GM23248 (cell line): ENCODE data around the gene AGPAT2. TPM values are rescaled to one million over a fixed set of nuclear protein-coding genes. Genes with fewer than 3 reads are reported as not detected.

ENCODE experiments used
- DNase-seq: peaks from one replicate; pipeline ENCODE4 v3.0.0-alpha.2; 2015
- H2AFZ ChIP-seq: fragments of 200-600 bp; sonication (generic); 2 replicates; pipeline ENCODE4 v1.6.1; 2016; ENCODE audit warnings: antibody characterized with exemption
- H3F3A ChIP-seq: fragments of 200-600 bp; sonication (generic); 2 replicates; pipeline ENCODE4 v1.6.1; 2016; ENCODE audit warnings: mild to moderate bottlenecking, antibody characterized with exemption, mixed run types; ENCODE audit not compliant: insufficient read depth
- H3K27ac ChIP-seq: fragments of 200-600 bp; sonication (generic); 2 replicates; pipeline ENCODE4 v1.5.1; 2016; ENCODE audit warnings: mild to moderate bottlenecking
- H3K27me3 ChIP-seq: fragments of 200-600 bp; sonication (generic); replicated peaks from 2 replicates; pipeline ENCODE4 v1.6.1; 2016; ENCODE audit warnings: mild to moderate bottlenecking; ENCODE audit not compliant: insufficient read depth
- H3K36me3 ChIP-seq: fragments of 200-600 bp; sonication (generic); 2 replicates; pipeline ENCODE4 v1.6.1; 2016; ENCODE audit warnings: low read depth, mild to moderate bottlenecking
- H3K4me1 ChIP-seq: fragments of 200-600 bp; sonication (generic); 2 replicates; pipeline ENCODE4 v1.6.1; 2016; ENCODE audit warnings: mild to moderate bottlenecking; ENCODE audit not compliant: insufficient read depth
- H3K4me2 ChIP-seq: fragments of 200-600 bp; sonication (generic); one replicate; pipeline ENCODE4 v1.6.1; 2016; ENCODE audit warnings: mild to moderate bottlenecking; ENCODE audit not compliant: unreplicated experiment
- H3K4me3 ChIP-seq: fragments of 200-600 bp; sonication (generic); 2 replicates; pipeline ENCODE4 v1.5.1; 2016; ENCODE audit warnings: mild to moderate bottlenecking
- H3K79me2 ChIP-seq: fragments of 200-600 bp; sonication (generic); 2 replicates; pipeline ENCODE4 v1.6.1; 2016; ENCODE audit warnings: mild to moderate bottlenecking; ENCODE audit not compliant: insufficient read depth
- H3K9ac ChIP-seq: fragments of 200-600 bp; sonication (generic); 2 replicates; pipeline ENCODE4 v1.6.1; 2016; ENCODE audit warnings: mild to moderate bottlenecking
- H3K9me2 ChIP-seq: fragments of 200-600 bp; sonication (generic); 2 replicates; pipeline ENCODE4 v1.6.1; 2016; ENCODE audit warnings: mixed run types, mild to moderate bottlenecking, moderate library complexity; ENCODE audit not compliant: insufficient read depth
- H3K9me3 ChIP-seq: fragments of 200-600 bp; sonication (generic); one replicate; pipeline ENCODE4 v1.6.1; 2017; ENCODE audit warnings: low read depth
- H4K20me1 ChIP-seq: fragments of 200-600 bp; sonication (generic); 2 replicates; pipeline ENCODE4 v1.6.0; 2016; ENCODE audit not compliant: insufficient read depth
- EZH2 ChIP-seq: fragments of 200-600 bp; sonication (generic); IDR thresholded peaks from 2 replicates; pipeline ENCODE4 v1.6.1; 2018; ENCODE audit warnings: antibody characterized with exemption, mild to moderate bottlenecking; ENCODE audit not compliant: insufficient read depth, poor library complexity, severe bottlenecking
- EZH2phosphoT487 ChIP-seq: fragments of 200-600 bp; sonication (generic); IDR thresholded peaks from 2 replicates; pipeline ENCODE4 v1.6.1; 2018; ENCODE audit warnings: antibody characterized with exemption, moderate library complexity, mild to moderate bottlenecking, low read depth; ENCODE audit not compliant: insufficient read depth
- WGBS, 2 experiments: methylation state at CpG; one replicate each; pipeline ENCODE4 v1.1.6; 2015 to 2017; ENCODE audit warnings: low lambda C conversion rate in 2 of 2, low coverage in 1 of 2; ENCODE audit errors: missing lambda C conversion rate in 2 of 2; 5-methylcytosine and 5-hydroxymethylcytosine counted together
- in situ Hi-C: fragments of 300-500 bp; cut with MboI; formaldehyde crosslinking; loops from 2 replicates; pipeline ENCODE4 v1.15.0; 2020
- polyA plus RNA-seq: library from polyadenylated mRNA; unstranded; fragments of >200 nt; fragmentation: Nextera tagmentation; extraction: Ambion mirVana; gene quantifications from 2 replicates; pipeline ENCODE4 v1.2.1, GENCODE V29; 2016
- total RNA-seq: library from RNA; depleted of rRNA; stranded (reverse); fragments of >200 nt; shearing (Covaris generic); gene quantifications from 2 replicates; pipeline ENCODE4 v1.2.3, GENCODE V29; 2014

Gene AGPAT2
- total and polyA plus RNA-seq, 2 experiments from 2014 or later, result 58.3 to 68.7 TPM

- Histone ChIP-seq H3K9ac (no peak overlapping the region), H3K9me2 (no peaks in the 10 kb centered on the region), H3K4me3 (no peak overlapping the region), H3K4me1 (peaks cover 5% of the 10 kb centered on the region), H2AFZ (peak overlapping the region; percentile 58), H3K79me2 (peaks cover 30% of the 10 kb centered on the region), H3K9me3 (no peaks in the 10 kb centered on the region), H3K36me3 (no peaks in the 10 kb centered on the region), H3K27ac (no peak overlapping the region), H4K20me1 (no peaks in the 10 kb centered on the region), H3F3A (0 out of 2 replicates have a peak, but pooled peaks cover 6% of the 10 kb centered on the region), H3K27me3 (no peaks in the 10 kb centered on the region), H3K4me2 (no peak overlapping the region)
- DNase-seq, result peak; percentile 24
- TF ChIP-seq EZH2phosphoT487, result no peak
- TF ChIP-seq EZH2, result no peak
- in situ Hi-C loops, result no loop called here
- 17 to 22% methylated on average over 30 to 35 of the region's 37 CpGs for WGBS, 2 experiments
Measured at GRCh38 chr9:136687721-136688223, 515 bp upstream of the AGPAT2 start.

- WGBS, 2 experiments, result 0% methylated on average over 20 of the region's 20 CpGs; no CpG with 5 or more reads in 1 of the 2 experiments
- Histone ChIP-seq H3K9me2 (no peaks in the 10 kb centered on the region), H3K9ac (peak overlapping the region; percentile 80), H3K4me3 (peak overlapping the region; percentile 81), H3F3A (0 out of 2 replicates have a peak, but pooled peaks cover 6% of the 10 kb centered on the region), H3K36me3 (no peaks in the 10 kb centered on the region), H3K27me3 (no peaks in the 10 kb centered on the region), H3K9me3 (no peaks in the 10 kb centered on the region), H3K4me2 (peak overlapping the region; percentile 92), H3K27ac (no peak overlapping the region), H3K4me1 (peaks cover 5% of the 10 kb centered on the region), H2AFZ (peak overlapping the region; percentile 61), H4K20me1 (no peaks in the 10 kb centered on the region), H3K79me2 (peaks cover 38% of the 10 kb centered on the region)
- DNase-seq, result no peak
- TF ChIP-seq EZH2phosphoT487 (no peak), EZH2 (no peak)
- in situ Hi-C loops, result no loop called here
Measured at GRCh38 chr9:136686534-136686793, 793 bp downstream of the AGPAT2 start.

- in situ Hi-C loops, result no loop called here
- H3K4me1 ChIP-seq, result peaks cover 5% of the 10 kb centered on the region
- H2AFZ ChIP-seq, result peak overlapping the region; percentile 61
- H3F3A ChIP-seq, result 0 out of 2 replicates have a peak, but pooled peaks cover 6% of the 10 kb centered on the region
- H4K20me1 ChIP-seq, result no peaks in the 10 kb centered on the region
- H3K4me2 ChIP-seq, result peak overlapping the region; percentile 92
- no peaks in the 10 kb centered on the region for H3K9me3 ChIP-seq
- H3K27me3 ChIP-seq, result no peaks in the 10 kb centered on the region
- TF ChIP-seq EZH2 (no peak), EZH2phosphoT487 (no peak)
- 27 to 35% methylated on average over 18 to 19 of the region's 19 CpGs for WGBS, 2 experiments
- H3K36me3 ChIP-seq, result no peaks in the 10 kb centered on the region
- no peak overlapping the region for H3K27ac ChIP-seq
- H3K79me2 ChIP-seq, result peaks cover 38% of the 10 kb centered on the region
- peak; percentile 58 for DNase-seq
- H3K9me2 ChIP-seq, result no peaks in the 10 kb centered on the region
- H3K9ac ChIP-seq, result peak overlapping the region; percentile 80
- peak overlapping the region; percentile 81 for H3K4me3 ChIP-seq
Measured at GRCh38 chr9:136685790-136686533, 1.3 kb downstream of the AGPAT2 start.

GRCh38 chr9:136685216-136685615, 2.0 kb downstream of the AGPAT2 start:
- no peak overlapping the region for H3K9ac ChIP-seq
- no peaks in the 10 kb centered on the region for H4K20me1 ChIP-seq
- no peaks in the 10 kb centered on the region for H3K27me3 ChIP-seq
- H3K4me3 ChIP-seq, result no peak overlapping the region
- in situ Hi-C loops, result no loop called here
- peaks cover 5% of the 10 kb centered on the region for H3K4me1 ChIP-seq
- no peaks in the 10 kb centered on the region for H3K36me3 ChIP-seq
- H3F3A ChIP-seq, result 0 out of 2 replicates have a peak, but pooled peaks cover 6% of the 10 kb centered on the region
- H3K79me2 ChIP-seq, result peaks cover 38% of the 10 kb centered on the region
- no peak for DNase-seq
- no peak overlapping the region for H3K27ac ChIP-seq
- TF ChIP-seq EZH2 (no peak), EZH2phosphoT487 (no peak)
- no peak overlapping the region for H2AFZ ChIP-seq
- 89 to 90% methylated on average over 5 to 7 of the region's 7 CpGs for WGBS, 2 experiments
- peak overlapping the region; percentile 92 for H3K4me2 ChIP-seq
- H3K9me3 ChIP-seq, result no peaks in the 10 kb centered on the region
- no peaks in the 10 kb centered on the region for H3K9me2 ChIP-seq
